Smooth muscle cell of bladder (primary cell): ENCODE data around the gene RALB. TPM values are rescaled to one million over a fixed set of nuclear protein-coding genes. Genes with fewer than 3 reads are reported as not detected.

Experiments
- total RNA-seq: library from RNA; depleted of rRNA; stranded (reverse); fragments of >200 nt; gene quantifications from 2 replicates; pipeline ENCODE4 v1.2.3, GENCODE V29; 2014

RALB gene
- 41.7 and 50.3 TPM in 2 replicates for total RNA-seq

GRCh38 chr2:120252225-120253020 lies at the start of gene RALB:
Gene RALB (plus strand): TSS chr2:120252852. CDS start chr2:120278665, 25,813 bp downstream.

GRCh38 chr2:120223034-120223912 lies 29.4 kb upstream of the RALB start, which contains the start of gene TMEM185B:
Gene TMEM185B (minus strand): TSS chr2:120223400. CDS start chr2:120222976, 424 bp downstream.

Other genes starting within 250 kb of the RALB start
- 13.7 and 15.5 TPM in 2 replicates for gene EPB41L5, start 239.8 kb upstream of the RALB start, total RNA-seq
- gene TMEM185B, start 29.5 kb upstream of the RALB start, total RNA-seq = 18.1 and 23.9 TPM in 2 replicates
- under 0.01 and 0.09 TPM in 2 replicates for gene INHBB, start 93.3 kb downstream of the RALB start, total RNA-seq